DOHH2 (cell line): ENCODE results near the gene TNFRSF4.

Source experiments
- H3F3A ChIP-seq: fragments of 200-600 bp; sonication (generic), shearing (Covaris generic); 2 replicates; pipeline ENCODE4 v1.6.0; 2016; ENCODE audit warnings: antibody characterized with exemption, mild to moderate bottlenecking; ENCODE audit not compliant: control insufficient read depth, insufficient read depth
- H3K27ac ChIP-seq: fragments of 200-600 bp; sonication (generic); 2 replicates; pipeline ENCODE4 v1.5.1; 2014; ENCODE audit warnings: low read depth, mild to moderate bottlenecking, low read length, moderate library complexity
- H3K27me3 ChIP-seq: fragments of 200-600 bp; sonication (generic); 2 replicates; pipeline ENCODE4 v1.6.1; 2014; ENCODE audit warnings: mild to moderate bottlenecking, low read length, mixed read lengths; ENCODE audit not compliant: control insufficient read depth
- H3K36me3 ChIP-seq: fragments of 200-600 bp; sonication (generic); 2 replicates; pipeline ENCODE4 v1.6.1; 2014; ENCODE audit warnings: mild to moderate bottlenecking, low read length, moderate library complexity, mixed read lengths; ENCODE audit not compliant: control insufficient read depth
- H3K4me1 ChIP-seq: fragments of 200-600 bp; sonication (generic); 2 replicates; pipeline ENCODE4 v1.6.1; 2014; ENCODE audit warnings: mild to moderate bottlenecking, low read length, mixed read lengths; ENCODE audit not compliant: control insufficient read depth
- H3K4me2 ChIP-seq: fragments of 200-600 bp; sonication (generic); 2 replicates; pipeline ENCODE4 v1.6.0; 2014; ENCODE audit warnings: mild to moderate bottlenecking, low read length, moderate library complexity
- H3K4me3 ChIP-seq: fragments of 200-600 bp; sonication (generic); 2 replicates; pipeline ENCODE4 v1.5.1; 2014; ENCODE audit warnings: mild to moderate bottlenecking, low read length, mixed read lengths
- H3K79me2 ChIP-seq: fragments of 200-600 bp; sonication (generic); 2 replicates; pipeline ENCODE4 v1.6.1; 2014; ENCODE audit warnings: mild to moderate bottlenecking, low read length, mixed read lengths; ENCODE audit not compliant: control insufficient read depth
- H3K9me2 ChIP-seq: fragments of 200-600 bp; sonication (generic); replicated peaks from 2 replicates; pipeline ENCODE4 v1.6.1; 2014; ENCODE audit warnings: mild to moderate bottlenecking, low read length, mixed read lengths; ENCODE audit not compliant: control insufficient read depth
- H3K9me3 ChIP-seq: fragments of 200-600 bp; sonication (generic); 2 replicates; pipeline ENCODE4 v1.6.1; 2014; ENCODE audit warnings: antibody characterized with exemption, low read length, mixed read lengths; ENCODE audit not compliant: control insufficient read depth, insufficient read depth
- H4K20me1 ChIP-seq: fragments of 200-600 bp; sonication (generic); 2 replicates; pipeline ENCODE4 v1.6.0; 2014; ENCODE audit warnings: low read depth, mild to moderate bottlenecking, antibody characterized with exemption, low read length, moderate library complexity; ENCODE audit not compliant: control insufficient read depth, insufficient read depth
- EZH2phosphoT487 ChIP-seq: fragments of 200-600 bp; sonication (generic); IDR thresholded peaks from 2 replicates; pipeline ENCODE4 v1.6.1; 2017; ENCODE audit warnings: borderline replicate concordance, mild to moderate bottlenecking, antibody characterized with exemption, low read length, moderate library complexity, mixed read lengths
- TF ChIP-seq, protein P1 (sequence below): fragments of 200-600 bp; sonication (generic); IDR thresholded peaks from one replicate; pipeline ENCODE4 v1.5.1; 2014; ENCODE audit warnings: antibody characterized with exemption, mild to moderate bottlenecking, low read depth, low read length; ENCODE audit not compliant: poor library complexity, severe bottlenecking

Gene TNFRSF4

DNA sequence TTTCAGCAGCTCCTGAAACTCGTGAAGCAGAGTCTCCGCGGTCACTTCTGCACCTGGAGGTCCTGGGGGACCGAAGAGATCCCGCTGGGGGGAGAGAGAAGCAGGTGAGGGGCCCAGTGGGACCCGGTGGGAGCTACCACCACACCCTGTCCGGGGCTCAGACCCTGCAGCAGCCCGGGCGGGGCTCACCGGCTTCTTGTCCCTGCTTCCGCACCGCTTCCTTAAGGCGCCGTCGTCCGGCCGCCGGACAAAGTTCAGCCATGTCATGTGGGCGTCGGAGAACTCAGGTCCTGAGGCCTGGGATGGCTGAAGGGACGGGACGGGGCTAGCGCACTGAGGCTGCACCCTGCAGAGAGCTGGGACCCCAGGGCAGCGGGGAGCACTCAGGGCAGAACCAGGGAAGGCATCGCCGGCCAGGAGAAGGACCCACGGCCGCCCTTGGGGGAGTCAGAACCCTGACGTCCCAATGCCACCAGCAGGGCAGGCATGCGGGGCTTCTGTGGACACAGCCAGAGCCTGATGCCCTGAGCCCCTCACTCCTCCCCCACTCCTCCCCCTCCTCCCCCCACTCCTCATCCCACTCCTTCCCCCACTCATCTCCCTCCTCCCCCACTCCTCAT, 30.3 kb upstream of the TNFRSF4 start:
- H3K4me1 ChIP-seq = no peaks in the 10 kb centered on the region
- H3K36me3 ChIP-seq = no peaks in the 10 kb centered on the region
- no peak overlapping the region for H3K4me2 ChIP-seq
- no peaks in the 10 kb centered on the region for H3F3A ChIP-seq
- H3K9me3 ChIP-seq = no peaks in the 10 kb centered on the region
- H3K9me2 ChIP-seq = no peaks in the 10 kb centered on the region
- no peaks in the 10 kb centered on the region for H4K20me1 ChIP-seq
- no peak overlapping the region for H3K27ac ChIP-seq
- no peak overlapping the region for H3K4me3 ChIP-seq
- TF ChIP-seq EZH2phosphoT487 = no peak
- TF ChIP-seq, protein P1, sequence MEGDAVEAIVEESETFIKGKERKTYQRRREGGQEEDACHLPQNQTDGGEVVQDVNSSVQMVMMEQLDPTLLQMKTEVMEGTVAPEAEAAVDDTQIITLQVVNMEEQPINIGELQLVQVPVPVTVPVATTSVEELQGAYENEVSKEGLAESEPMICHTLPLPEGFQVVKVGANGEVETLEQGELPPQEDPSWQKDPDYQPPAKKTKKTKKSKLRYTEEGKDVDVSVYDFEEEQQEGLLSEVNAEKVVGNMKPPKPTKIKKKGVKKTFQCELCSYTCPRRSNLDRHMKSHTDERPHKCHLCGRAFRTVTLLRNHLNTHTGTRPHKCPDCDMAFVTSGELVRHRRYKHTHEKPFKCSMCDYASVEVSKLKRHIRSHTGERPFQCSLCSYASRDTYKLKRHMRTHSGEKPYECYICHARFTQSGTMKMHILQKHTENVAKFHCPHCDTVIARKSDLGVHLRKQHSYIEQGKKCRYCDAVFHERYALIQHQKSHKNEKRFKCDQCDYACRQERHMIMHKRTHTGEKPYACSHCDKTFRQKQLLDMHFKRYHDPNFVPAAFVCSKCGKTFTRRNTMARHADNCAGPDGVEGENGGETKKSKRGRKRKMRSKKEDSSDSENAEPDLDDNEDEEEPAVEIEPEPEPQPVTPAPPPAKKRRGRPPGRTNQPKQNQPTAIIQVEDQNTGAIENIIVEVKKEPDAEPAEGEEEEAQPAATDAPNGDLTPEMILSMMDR = no peak
- peaks cover 3% of the 10 kb centered on the region; the same call in 1 of the 2 replicates for H3K27me3 ChIP-seq
- no peaks in the 10 kb centered on the region for H3K79me2 ChIP-seq

DNA sequence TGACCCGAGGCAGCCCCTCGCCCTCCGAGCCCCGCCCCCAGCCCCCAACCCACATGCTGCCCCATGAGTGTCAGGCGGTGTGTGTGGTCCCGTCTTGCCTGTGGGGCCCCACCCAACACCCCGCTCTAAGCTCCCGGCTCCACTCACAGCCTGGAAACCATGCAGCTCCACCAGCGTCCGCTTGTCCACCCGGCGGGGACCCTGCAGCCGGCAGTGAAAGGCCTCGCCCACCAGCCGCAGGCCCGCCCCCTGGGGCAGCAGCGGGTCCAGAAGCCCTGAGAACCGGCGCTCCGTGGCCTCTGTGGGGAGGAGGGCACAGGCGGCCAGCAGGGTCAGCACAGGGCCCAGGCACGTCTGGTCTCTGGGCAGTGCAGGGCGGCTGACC, 29.8 kb upstream of the TNFRSF4 start:
- Histone ChIP-seq H3K4me3 (no peak overlapping the region), H3K27ac (no peak overlapping the region), H3K9me2 (no peaks in the 10 kb centered on the region), H4K20me1 (no peaks in the 10 kb centered on the region), H3F3A (no peaks in the 10 kb centered on the region), H3K36me3 (no peaks in the 10 kb centered on the region), H3K79me2 (no peaks in the 10 kb centered on the region), H3K4me2 (no peak overlapping the region), H3K4me1 (no peaks in the 10 kb centered on the region), H3K9me3 (no peaks in the 10 kb centered on the region), H3K27me3 (peaks cover 3% of the 10 kb centered on the region; the same call in 1 of the 2 replicates)
- no peak for TF ChIP-seq EZH2phosphoT487
- TF ChIP-seq, protein P1 = no peak

DNA sequence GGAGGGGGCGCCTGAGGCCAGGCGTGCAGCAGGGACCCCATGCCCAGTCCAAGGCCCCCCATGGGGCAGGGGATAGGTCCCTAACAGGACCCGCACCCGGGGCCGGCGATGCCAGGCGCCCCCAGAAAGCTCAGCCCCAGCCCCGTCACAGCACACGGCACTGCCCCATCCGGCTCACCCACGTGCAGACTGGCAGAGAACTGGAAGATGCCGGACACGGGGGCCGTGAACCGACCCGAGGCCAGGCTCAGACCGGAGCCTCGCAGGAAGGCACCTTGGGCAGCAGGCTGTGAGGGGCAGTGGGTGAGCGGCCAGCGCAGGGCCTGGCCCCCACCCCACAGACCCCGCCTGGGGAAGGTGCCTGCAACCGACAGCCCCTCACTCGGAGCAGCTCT, 29.3 kb upstream of the TNFRSF4 start:
- Histone ChIP-seq H3K9me2 (no peaks in the 10 kb centered on the region), H3K4me1 (no peaks in the 10 kb centered on the region), H3F3A (no peaks in the 10 kb centered on the region), H4K20me1 (no peaks in the 10 kb centered on the region), H3K4me3 (no peak overlapping the region), H3K4me2 (no peak overlapping the region), H3K27ac (no peak overlapping the region), H3K79me2 (no peaks in the 10 kb centered on the region), H3K36me3 (no peaks in the 10 kb centered on the region), H3K27me3 (peaks cover 3% of the 10 kb centered on the region; the same call in 1 of the 2 replicates), H3K9me3 (no peaks in the 10 kb centered on the region)
- TF ChIP-seq, protein P1 = no peak
- TF ChIP-seq EZH2phosphoT487 = no peak
